ENCODE measurements around the gene TEAD1. TPM values are rescaled to one million over a fixed set of nuclear protein-coding genes. Genes with fewer than 3 reads are reported as not detected.
A peak's percentile ranks its signal among the peaks of the same experiment; 100 is the strongest.

The TEAD1 gene
- total and polyA plus RNA-seq, 9 of the 15 experiments (the other 6 are each of a cell fraction or from before 2014, with no cell fraction given) = 1.7 to 17.7 (median 10.8) TPM

DNA sequence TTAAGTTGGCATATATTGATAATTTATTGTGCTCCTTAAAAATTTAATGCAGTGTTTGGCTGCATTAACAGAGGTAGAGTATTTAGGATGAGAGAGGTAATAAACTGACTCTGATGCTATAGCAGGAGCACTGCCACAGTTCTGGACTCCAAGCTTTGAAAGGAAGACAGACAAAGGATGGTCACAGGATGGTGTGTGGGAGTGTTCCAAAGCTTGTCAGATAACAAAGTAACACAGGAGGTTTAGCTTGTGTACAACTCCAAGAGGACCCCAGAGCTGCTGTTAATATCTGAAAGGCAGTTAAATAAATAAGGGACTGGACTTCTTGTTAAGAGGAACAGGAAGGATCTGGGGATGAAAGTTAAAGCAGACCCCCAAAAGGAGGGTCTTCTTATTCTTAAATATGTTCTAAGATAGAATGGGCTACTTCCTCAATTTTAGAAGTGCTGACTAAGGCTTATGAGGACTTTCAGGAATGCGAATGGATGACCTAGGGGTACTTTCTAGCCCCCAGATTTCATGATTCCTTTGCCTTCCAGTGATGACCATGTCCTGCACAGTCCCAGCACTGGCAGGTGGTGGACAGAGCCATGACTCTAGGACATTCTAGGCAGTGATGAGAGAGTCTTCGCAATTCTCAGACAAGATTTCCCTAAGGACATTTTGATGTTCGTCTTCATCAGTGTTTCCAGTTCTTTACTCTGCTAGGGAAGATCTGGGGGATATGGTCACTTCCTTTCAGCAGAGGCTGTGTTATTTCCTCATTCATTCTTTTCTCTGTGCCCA lies 185.8 kb downstream of the TEAD1 start:
- POLR2A ChIA-PET = interaction anchor here (0.5 to 1.0 kb wide), 7 partner anchors 8 to 1612 kb away, joined by 3 read pairs; no protein-coding TSS in a partner anchor
- Histone ChIP-seq H3K4me2 (ENCODE audit: insufficient read depth, low read length) (peak overlapping the region; percentile 47; the same call in 1 of the 2 replicates), H3K4me1 (replicated peaks in 1 of 2; ENCODE audit: control insufficient read depth in 2 of 2, insufficient read depth in 2 of 2, low read length in 2 of 2) (peaks cover 31 to 48% of the 10 kb centered on the region in 2 experiments), H2AFZ (ENCODE audit: low read depth, low read length) (no peak overlapping the region), H3K36me3 (ENCODE audit: control insufficient read depth, insufficient read depth, low read length) (no peaks in the 10 kb centered on the region), H3K27me3 (ENCODE audit: control insufficient read depth in 2 of 2, insufficient read depth in 2 of 2, low read length in 2 of 2) (no peaks in the 10 kb centered on the region), H4K20me1 (replicated peaks; ENCODE audit: control insufficient read depth, insufficient read depth, low read length) (no peaks in the 10 kb centered on the region), H3K9me3 (replicated peaks; ENCODE audit: control insufficient read depth, insufficient read depth, low read depth, low read length) (no peaks in the 10 kb centered on the region), H3K79me2 (ENCODE audit: control insufficient read depth, insufficient read depth, low read length) (peaks cover 19% of the 10 kb centered on the region; the same call in 2 of the 3 replicates), H3K4me3 (no peak overlapping the region), H3K27ac (ENCODE audit: extremely low read depth, low read depth, low read length) (peak overlapping the region; percentile 23; the same call in 2 of the 3 replicates), H3K9ac (ENCODE audit: insufficient read depth in 1 of 2, low read depth in 2 of 2, low read length in 2 of 2) (no peak overlapping the region; a peak in 1 of 4 replicates), H3K9me1 (ENCODE audit: control insufficient read depth, insufficient read depth, low read length) (no peaks in the 10 kb centered on the region)
- in situ Hi-C loops (cut with MboI) (no loop called here), intact Hi-C loops (cut with micrococcal nuclease) (loop anchor here (5.0 kb wide), 2 partner anchors 33 to 48 kb away; no protein-coding TSS in a partner anchor)
- ATAC-seq (peak; percentile 80), DNase-seq (ENCODE audit: extremely low read depth in 1 of 4, low spot score in 3 of 4) (peak in 2 of 4 experiments; percentile 63 to 76), FAIRE-seq (peak; percentile 70)
- CTCF ChIA-PET (ENCODE audit: low intra/inter-chr PET ratio) = no interaction called here
- BruUV-seq (replicated peaks) = no TSS peak
- WGBS (ENCODE audit: insufficient coverage, low coverage, missing lambda C conversion rate) = 37% methylated on average over 3 of the region's 3 CpGs
- TF ChIP-seq, protein P1, sequence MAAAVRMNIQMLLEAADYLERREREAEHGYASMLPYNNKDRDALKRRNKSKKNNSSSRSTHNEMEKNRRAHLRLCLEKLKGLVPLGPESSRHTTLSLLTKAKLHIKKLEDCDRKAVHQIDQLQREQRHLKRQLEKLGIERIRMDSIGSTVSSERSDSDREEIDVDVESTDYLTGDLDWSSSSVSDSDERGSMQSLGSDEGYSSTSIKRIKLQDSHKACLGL (CRISPR knock-in tag; IDR thresholded peaks at IDR 0.05; ENCODE audit: borderline replicate concordance, poor library complexity, severe bottlenecking) = no peak
- TF ChIP-seq, protein P2, sequence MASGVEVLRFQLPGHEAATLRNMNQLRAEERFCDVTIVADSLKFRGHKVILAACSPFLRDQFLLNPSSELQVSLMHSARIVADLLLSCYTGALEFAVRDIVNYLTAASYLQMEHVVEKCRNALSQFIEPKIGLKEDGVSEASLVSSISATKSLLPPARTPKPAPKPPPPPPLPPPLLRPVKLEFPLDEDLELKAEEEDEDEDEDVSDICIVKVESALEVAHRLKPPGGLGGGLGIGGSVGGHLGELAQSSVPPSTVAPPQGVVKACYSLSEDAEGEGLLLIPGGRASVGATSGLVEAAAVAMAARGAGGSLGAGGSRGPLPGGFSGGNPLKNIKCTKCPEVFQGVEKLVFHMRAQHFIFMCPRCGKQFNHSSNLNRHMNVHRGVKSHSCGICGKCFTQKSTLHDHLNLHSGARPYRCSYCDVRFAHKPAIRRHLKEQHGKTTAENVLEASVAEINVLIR (CRISPR knock-in tag; IDR thresholded peaks at IDR 0.05) = no peak
- TF ChIP-seq, protein P3, sequence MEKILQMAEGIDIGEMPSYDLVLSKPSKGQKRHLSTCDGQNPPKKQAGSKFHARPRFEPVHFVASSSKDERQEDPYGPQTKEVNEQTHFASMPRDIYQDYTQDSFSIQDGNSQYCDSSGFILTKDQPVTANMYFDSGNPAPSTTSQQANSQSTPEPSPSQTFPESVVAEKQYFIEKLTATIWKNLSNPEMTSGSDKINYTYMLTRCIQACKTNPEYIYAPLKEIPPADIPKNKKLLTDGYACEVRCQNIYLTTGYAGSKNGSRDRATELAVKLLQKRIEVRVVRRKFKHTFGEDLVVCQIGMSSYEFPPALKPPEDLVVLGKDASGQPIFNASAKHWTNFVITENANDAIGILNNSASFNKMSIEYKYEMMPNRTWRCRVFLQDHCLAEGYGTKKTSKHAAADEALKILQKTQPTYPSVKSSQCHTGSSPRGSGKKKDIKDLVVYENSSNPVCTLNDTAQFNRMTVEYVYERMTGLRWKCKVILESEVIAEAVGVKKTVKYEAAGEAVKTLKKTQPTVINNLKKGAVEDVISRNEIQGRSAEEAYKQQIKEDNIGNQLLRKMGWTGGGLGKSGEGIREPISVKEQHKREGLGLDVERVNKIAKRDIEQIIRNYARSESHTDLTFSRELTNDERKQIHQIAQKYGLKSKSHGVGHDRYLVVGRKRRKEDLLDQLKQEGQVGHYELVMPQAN (IDR thresholded peaks at IDR 0.05; ENCODE audit: borderline replicate concordance) = no peak
- TF ChIP-seq L3MBTL2 (IDR thresholded peaks at IDR 0.05) (no peak), MAFG (tag; conservative IDR thresholded peaks at IDR 0.05) (peak; percentile 95), ZNF23 (CRISPR knock-in tag; IDR thresholded peaks at IDR 0.05) (no peak), SRSF1 (IDR thresholded peaks at IDR 0.05; ENCODE audit: low read depth, low read length) (no peak), ZNF507 (tag; conservative IDR thresholded peaks at IDR 0.05) (no peak), NUFIP1 (IDR thresholded peaks at IDR 0.05; ENCODE audit: partially characterized antibody) (no peak), HDGF (IDR thresholded peaks at IDR 0.05) (no peak), ZNF140 (CRISPR knock-in tag; IDR thresholded peaks at IDR 0.05) (no peak), NFXL1 (CRISPR knock-in tag; IDR thresholded peaks at IDR 0.05) (no peak), XRCC4 (IDR thresholded peaks at IDR 0.05; ENCODE audit: extremely low read depth, insufficient read depth, insufficient read length) (no peak)
- TF ChIP-seq, protein P4, sequence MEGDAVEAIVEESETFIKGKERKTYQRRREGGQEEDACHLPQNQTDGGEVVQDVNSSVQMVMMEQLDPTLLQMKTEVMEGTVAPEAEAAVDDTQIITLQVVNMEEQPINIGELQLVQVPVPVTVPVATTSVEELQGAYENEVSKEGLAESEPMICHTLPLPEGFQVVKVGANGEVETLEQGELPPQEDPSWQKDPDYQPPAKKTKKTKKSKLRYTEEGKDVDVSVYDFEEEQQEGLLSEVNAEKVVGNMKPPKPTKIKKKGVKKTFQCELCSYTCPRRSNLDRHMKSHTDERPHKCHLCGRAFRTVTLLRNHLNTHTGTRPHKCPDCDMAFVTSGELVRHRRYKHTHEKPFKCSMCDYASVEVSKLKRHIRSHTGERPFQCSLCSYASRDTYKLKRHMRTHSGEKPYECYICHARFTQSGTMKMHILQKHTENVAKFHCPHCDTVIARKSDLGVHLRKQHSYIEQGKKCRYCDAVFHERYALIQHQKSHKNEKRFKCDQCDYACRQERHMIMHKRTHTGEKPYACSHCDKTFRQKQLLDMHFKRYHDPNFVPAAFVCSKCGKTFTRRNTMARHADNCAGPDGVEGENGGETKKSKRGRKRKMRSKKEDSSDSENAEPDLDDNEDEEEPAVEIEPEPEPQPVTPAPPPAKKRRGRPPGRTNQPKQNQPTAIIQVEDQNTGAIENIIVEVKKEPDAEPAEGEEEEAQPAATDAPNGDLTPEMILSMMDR (IDR thresholded peaks at IDR 0.05 in 2 of 3, conservative IDR thresholded peaks at IDR 0.05 in 1 of 3; ENCODE audit: insufficient read depth in 2 of 3, low read depth in 1 of 3, low read length in 3 of 3) = no peak
- TF ChIP-seq, protein P5, sequence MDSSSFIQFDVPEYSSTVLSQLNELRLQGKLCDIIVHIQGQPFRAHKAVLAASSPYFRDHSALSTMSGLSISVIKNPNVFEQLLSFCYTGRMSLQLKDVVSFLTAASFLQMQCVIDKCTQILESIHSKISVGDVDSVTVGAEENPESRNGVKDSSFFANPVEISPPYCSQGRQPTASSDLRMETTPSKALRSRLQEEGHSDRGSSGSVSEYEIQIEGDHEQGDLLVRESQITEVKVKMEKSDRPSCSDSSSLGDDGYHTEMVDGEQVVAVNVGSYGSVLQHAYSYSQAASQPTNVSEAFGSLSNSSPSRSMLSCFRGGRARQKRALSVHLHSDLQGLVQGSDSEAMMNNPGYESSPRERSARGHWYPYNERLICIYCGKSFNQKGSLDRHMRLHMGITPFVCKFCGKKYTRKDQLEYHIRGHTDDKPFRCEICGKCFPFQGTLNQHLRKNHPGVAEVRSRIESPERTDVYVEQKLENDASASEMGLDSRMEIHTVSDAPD (CRISPR knock-in tag; IDR thresholded peaks at IDR 0.05) = no peak
